Coronary artery (tissue), 2 donors: Measurements from ENCODE around the gene NCAPD3.

Experiments used
- DNase-seq: peaks from one replicate; pipeline ENCODE4 v3.0.0-alpha.2; 2017; ENCODE audit warnings: low spot score
- H3K27ac ChIP-seq, 2 donors: fragments of 200-600 bp; sonication (generic); one replicate each; pipeline ENCODE4 v1.5.1; 2016 to 2019
- H3K4me3 ChIP-seq: fragments of 200-600 bp; sonication (generic); 2 replicates; pipeline ENCODE4 v1.5.1; 2016; ENCODE audit warnings: mild to moderate bottlenecking, moderate library complexity
- TF ChIP-seq, protein P1 (sequence below): fragments of 200-600 bp; sonication (generic); IDR thresholded peaks from one replicate; pipeline ENCODE4 v1.5.1; 2019; ENCODE audit warnings: antibody characterized with exemption

The NCAPD3 gene

DNA sequence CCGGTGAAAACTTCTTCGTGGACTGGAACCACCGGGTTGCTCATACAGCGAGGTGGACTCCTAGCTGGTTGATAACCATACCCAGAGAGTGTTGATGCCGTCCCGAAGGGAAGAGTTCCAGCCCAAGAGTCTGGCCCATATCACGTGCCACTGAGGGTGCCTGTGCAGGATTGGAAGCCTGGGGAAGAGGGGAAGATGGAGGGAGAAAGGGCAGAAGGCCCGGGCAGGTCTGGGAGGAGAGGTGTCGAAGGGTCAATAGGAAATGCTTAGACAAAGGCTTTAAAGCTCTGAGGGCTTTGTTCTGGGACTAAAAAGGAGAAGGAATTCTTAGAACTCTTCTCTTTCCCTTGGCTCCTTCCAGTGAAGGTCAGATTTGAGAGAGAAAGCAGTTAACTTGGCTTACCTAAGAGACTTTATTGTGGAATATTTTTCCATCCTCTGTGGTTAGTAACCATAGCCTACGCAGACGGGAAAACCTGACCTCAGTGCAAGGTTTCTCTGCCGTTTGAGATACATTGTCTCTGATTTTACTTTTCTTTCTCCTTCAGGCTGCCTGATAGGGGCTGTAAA lies 84.4 kb downstream of the NCAPD3 start:
- DNase-seq: no peak
- Histone ChIP-seq H3K27ac (peak overlapping the region; percentile 35 to 50), H3K4me3 (peak overlapping the region; percentile 35)
- TF ChIP-seq, protein P1, sequence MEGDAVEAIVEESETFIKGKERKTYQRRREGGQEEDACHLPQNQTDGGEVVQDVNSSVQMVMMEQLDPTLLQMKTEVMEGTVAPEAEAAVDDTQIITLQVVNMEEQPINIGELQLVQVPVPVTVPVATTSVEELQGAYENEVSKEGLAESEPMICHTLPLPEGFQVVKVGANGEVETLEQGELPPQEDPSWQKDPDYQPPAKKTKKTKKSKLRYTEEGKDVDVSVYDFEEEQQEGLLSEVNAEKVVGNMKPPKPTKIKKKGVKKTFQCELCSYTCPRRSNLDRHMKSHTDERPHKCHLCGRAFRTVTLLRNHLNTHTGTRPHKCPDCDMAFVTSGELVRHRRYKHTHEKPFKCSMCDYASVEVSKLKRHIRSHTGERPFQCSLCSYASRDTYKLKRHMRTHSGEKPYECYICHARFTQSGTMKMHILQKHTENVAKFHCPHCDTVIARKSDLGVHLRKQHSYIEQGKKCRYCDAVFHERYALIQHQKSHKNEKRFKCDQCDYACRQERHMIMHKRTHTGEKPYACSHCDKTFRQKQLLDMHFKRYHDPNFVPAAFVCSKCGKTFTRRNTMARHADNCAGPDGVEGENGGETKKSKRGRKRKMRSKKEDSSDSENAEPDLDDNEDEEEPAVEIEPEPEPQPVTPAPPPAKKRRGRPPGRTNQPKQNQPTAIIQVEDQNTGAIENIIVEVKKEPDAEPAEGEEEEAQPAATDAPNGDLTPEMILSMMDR: peak; percentile 64

- no peak overlapping the region for H3K27ac ChIP-seq
- TF ChIP-seq, protein P1: no peak
- DNase-seq: no peak
- no peak overlapping the region for H3K4me3 ChIP-seq
These were observed 85.4 kb downstream of the NCAPD3 start for GRCh38 chr11:134138376-134138775.

- no peak for DNase-seq
- TF ChIP-seq, protein P1: no peak
- Histone ChIP-seq H3K4me3 (no peak overlapping the region), H3K27ac (no peak overlapping the region)
These were observed 89.6 kb downstream of the NCAPD3 start for GRCh38 chr11:134134167-134134566.

GRCh38 chr11:134132808-134133207 lies 91.0 kb downstream of the NCAPD3 start:
- TF ChIP-seq, protein P1: no peak
- Histone ChIP-seq H3K4me3 (no peak overlapping the region), H3K27ac (peak overlapping the region in 1 of 2 donors; percentile 48)
- no peak for DNase-seq

- H3K27ac ChIP-seq: no peak overlapping the region
- TF ChIP-seq, protein P1: no peak
These were observed 92.0 kb downstream of the NCAPD3 start for GRCh38 chr11:134131628-134132244.

DNA sequence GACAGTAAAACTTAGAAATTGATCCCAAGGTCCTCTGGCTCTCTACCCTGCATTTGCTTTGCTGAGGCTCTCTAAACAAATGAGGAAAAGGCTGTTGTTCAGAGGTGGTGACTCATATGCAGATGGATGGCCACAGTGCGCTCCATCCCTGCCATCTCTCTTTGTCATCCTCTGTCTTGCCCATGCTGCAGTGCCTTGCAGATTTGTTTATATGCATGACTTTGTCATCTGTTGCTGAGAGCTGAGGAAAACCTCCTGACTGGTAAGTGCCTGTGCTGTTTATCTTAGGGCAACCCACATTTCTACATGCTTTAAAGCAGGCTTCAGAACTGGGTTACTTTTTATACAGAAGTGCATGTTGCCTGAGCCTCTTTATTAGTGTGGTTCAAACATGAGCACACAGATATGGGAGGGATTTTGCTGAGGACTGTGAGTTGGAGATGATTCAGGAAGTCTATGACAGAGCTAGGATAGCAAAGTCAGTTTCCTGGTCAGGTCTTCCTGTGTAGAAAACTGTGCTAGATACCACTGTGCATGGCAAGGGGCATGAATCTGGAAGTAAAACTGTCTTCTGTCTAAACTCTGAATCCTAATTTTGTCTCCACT lies 97.4 kb downstream of the NCAPD3 start:
- TF ChIP-seq, protein P1: no peak
- no peak for DNase-seq
- Histone ChIP-seq H3K27ac (peak overlapping the region; percentile 40 to 80), H3K4me3 (peak overlapping the region; percentile 75)

More at GRCh38 chr11:134131628-134132244, 92.0 kb downstream of the NCAPD3 start:
- DNase-seq: no peak
- no peak overlapping the region for H3K4me3 ChIP-seq

DNA sequence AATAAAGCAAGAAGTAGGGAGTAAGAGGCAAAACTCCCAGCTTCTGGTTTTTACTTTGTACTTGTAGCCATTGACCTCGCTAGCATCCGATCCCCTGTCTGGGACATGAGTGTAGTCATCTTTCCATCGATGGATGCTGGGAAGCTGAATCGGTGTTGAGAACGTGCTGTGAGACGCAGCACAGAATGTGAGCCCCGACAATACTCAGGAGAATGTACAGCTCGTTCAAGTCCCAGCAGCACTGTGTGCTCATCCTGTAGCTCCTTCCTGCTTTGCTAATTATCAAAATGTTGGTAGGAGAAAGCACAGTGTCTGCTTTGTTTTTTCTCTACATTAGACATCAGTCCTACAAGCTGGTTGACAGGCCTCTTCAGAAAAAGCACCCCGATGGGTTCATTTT lies 98.3 kb downstream of the NCAPD3 start:
- no peak for DNase-seq
- peak overlapping the region; percentile 75 for H3K4me3 ChIP-seq

More for the DNA sequence above, 98.3 kb downstream of the NCAPD3 start:
- TF ChIP-seq, protein P1: no peak
- H3K27ac ChIP-seq: peak overlapping the region; percentile 40 to 80
